HG03460 (cell line): ENCODE results near the gene TMEM238L.

Experiments used
- ATAC-seq: cut with Tn5 transposase; IDR thresholded peaks from one replicate; pipeline ENCODE4 v1.9.1; 2021; ENCODE audit not compliant: unreplicated experiment

Gene TMEM238L

GRCh38 chr17:10805911-10806310, 2.0 kb upstream of the TMEM238L start:
- ATAC-seq = no peak

- ATAC-seq = no peak
Observed at GRCh38 chr17:10804546-10804945, 647 bp upstream of the TMEM238L start.

GRCh38 chr17:10803350-10803749, 549 bp downstream of the TMEM238L start:
- ATAC-seq = no peak

GRCh38 chr17:10802496-10803284, 1.2 kb downstream of the TMEM238L start:
- no peak for ATAC-seq

GRCh38 chr17:10799407-10799806, 4.5 kb downstream of the TMEM238L start:
- no peak for ATAC-seq

- ATAC-seq = no peak
Observed at GRCh38 chr17:10798910-10799309, 5.0 kb downstream of the TMEM238L start.

GRCh38 chr17:10798332-10798749, 5.6 kb downstream of the TMEM238L start:
- ATAC-seq = no peak

- no peak for ATAC-seq
Observed at GRCh38 chr17:10797476-10798328, 6.2 kb downstream of the TMEM238L start.

- ATAC-seq = no peak
Observed at GRCh38 chr17:10793816-10794215, 10.1 kb downstream of the TMEM238L start.

GRCh38 chr17:10793256-10793655, 10.6 kb downstream of the TMEM238L start:
- no peak for ATAC-seq

GRCh38 chr17:10792151-10792550, 11.7 kb downstream of the TMEM238L start:
- ATAC-seq = no peak

GRCh38 chr17:10790491-10791401, 13.2 kb downstream of the TMEM238L start:
- no peak for ATAC-seq

- no peak for ATAC-seq
Observed at GRCh38 chr17:10789694-10790271, 14.1 kb downstream of the TMEM238L start.

- no peak for ATAC-seq
Observed at GRCh38 chr17:10787306-10788045, 16.4 kb downstream of the TMEM238L start.

- ATAC-seq = no peak
Observed at GRCh38 chr17:10785295-10785694, 18.6 kb downstream of the TMEM238L start.

- no peak for ATAC-seq
Observed at GRCh38 chr17:10779609-10780008, 24.3 kb downstream of the TMEM238L start.

GRCh38 chr17:10777890-10778289, 26.0 kb downstream of the TMEM238L start:
- no peak for ATAC-seq

- ATAC-seq = no peak
Observed at GRCh38 chr17:10777131-10777807, 26.6 kb downstream of the TMEM238L start.

- no peak for ATAC-seq
Observed at GRCh38 chr17:10776381-10776780, 27.5 kb downstream of the TMEM238L start.
